ENCODE results near the gene ZYG11B.
"Not testable (repeated sequence)": the region's sequence is repeated elsewhere in the genome, so short reads cannot be mapped to it uniquely, and the experiment has no call there.

The ZYG11B gene

GRCh38 chr1:52852854-52853253 is 126.6 kb downstream of the ZYG11B start:
- no peak for DNase-seq (ENCODE audit: low read depth in 3 of 3)

- no peak for DNase-seq (ENCODE audit: low read depth in 3 of 3)
Observed at GRCh38 chr1:52855584-52855983, 129.3 kb downstream of the ZYG11B start.

GRCh38 chr1:52856026-52856425 is 129.8 kb downstream of the ZYG11B start:
- DNase-seq (ENCODE audit: low read depth in 3 of 3), result no peak

- DNase-seq (ENCODE audit: low read depth in 3 of 3), result no peak
Observed at GRCh38 chr1:52857443-52857842, 131.2 kb downstream of the ZYG11B start.

- no peak for DNase-seq (ENCODE audit: low read depth in 3 of 3)
Observed at GRCh38 chr1:52862666-52863458, 136.6 kb downstream of the ZYG11B start.

GRCh38 chr1:52867087-52867863 is 141.0 kb downstream of the ZYG11B start:
- no peak for DNase-seq (ENCODE audit: low read depth in 3 of 3)

GRCh38 chr1:52869727-52870126 is 143.5 kb downstream of the ZYG11B start:
- DNase-seq (ENCODE audit: low read depth in 3 of 3), result not testable (repeated sequence)

- DNase-seq (ENCODE audit: low read depth in 3 of 3), result no peak
Observed at GRCh38 chr1:52876843-52877242, 150.6 kb downstream of the ZYG11B start.
